ENCODE data around the gene GBGT1.
"Not testable (repeated sequence)": the region's sequence is repeated elsewhere in the genome, so short reads cannot be mapped to it uniquely, and the experiment has no call there.

Gene GBGT1

DNA sequence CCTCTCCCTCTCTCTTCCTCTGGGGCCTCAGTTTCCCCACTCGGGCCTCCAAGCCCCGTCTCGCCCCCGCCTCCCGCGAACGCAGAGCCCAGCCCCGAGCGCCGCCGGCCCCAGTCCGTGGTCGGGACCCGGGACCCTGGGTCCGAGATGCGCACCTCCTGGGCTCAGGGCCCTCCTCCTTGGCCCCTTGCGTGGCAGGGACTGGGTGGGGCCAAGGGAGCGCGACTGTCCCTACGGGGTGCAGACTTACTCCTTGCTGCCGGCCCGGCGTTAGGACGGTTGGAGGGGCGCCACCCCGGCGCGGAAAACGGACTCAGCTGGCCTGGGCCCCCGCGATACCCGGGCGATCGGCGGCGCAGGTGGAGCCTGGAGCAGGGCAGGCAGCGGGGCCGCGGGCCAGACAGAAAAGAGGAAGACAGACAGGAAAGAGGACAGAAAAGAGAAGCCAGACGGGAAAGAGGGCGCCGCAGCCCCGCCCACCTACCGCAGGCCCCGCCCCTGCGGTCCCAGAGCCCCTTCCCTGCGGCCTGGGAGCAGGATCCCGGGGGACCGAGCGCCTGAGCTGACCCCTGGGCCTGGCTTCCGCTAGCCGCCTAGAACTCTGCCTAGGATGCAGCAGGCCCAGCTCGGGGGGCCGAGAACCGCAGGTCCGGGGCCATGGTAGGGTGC lies at the start of gene GBGT1:
Gene GBGT1, minus strand, starts transcription at position 411 of the 669 bp plus-strand sequence. CDS start 1,502 bp downstream, outside the sequence.
- no peak for DNase-seq (ENCODE audit: low read depth in 2 of 2, low spot score in 1 of 2)

DNA sequence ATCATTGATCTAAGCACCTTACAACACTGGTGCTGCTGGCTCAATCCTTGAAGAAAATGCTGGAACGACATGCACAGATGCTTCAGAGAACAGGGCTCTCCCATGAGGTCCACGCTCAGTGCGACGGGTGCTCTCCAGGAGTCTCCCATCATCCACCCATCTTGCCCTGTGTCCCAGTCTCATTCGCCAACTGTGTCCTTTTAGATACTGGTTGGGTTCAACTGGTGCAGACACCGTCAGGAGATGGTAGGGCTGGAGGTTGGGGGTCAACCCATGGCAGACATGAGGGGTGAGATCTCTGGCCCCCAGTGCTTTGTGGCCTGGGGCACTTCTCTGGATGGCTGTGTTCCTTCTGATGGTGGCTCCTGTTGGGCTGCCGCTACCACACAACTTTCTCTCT lies 46.9 kb upstream of the GBGT1 start:
- no peak for DNase-seq (ENCODE audit: low read depth in 2 of 2, low spot score in 1 of 2)

DNA sequence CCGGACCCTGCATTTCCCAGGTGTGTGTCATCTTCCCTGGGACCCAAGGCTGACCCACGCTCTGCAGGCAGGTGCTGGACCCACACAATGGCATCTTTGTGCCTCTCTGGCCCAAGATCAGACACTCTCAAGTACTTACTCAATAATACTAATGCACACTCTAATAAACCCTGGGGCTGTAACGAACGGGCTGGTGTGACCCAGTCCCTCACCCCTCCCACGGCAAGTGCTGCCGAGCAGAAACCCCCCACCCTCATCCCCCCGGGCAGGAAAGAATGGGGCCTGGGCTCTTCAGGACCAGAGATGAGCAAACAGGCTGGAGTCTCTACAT lies 46.5 kb upstream of the GBGT1 start:
- no peak for DNase-seq (ENCODE audit: low read depth in 2 of 2, low spot score in 1 of 2)

DNA sequence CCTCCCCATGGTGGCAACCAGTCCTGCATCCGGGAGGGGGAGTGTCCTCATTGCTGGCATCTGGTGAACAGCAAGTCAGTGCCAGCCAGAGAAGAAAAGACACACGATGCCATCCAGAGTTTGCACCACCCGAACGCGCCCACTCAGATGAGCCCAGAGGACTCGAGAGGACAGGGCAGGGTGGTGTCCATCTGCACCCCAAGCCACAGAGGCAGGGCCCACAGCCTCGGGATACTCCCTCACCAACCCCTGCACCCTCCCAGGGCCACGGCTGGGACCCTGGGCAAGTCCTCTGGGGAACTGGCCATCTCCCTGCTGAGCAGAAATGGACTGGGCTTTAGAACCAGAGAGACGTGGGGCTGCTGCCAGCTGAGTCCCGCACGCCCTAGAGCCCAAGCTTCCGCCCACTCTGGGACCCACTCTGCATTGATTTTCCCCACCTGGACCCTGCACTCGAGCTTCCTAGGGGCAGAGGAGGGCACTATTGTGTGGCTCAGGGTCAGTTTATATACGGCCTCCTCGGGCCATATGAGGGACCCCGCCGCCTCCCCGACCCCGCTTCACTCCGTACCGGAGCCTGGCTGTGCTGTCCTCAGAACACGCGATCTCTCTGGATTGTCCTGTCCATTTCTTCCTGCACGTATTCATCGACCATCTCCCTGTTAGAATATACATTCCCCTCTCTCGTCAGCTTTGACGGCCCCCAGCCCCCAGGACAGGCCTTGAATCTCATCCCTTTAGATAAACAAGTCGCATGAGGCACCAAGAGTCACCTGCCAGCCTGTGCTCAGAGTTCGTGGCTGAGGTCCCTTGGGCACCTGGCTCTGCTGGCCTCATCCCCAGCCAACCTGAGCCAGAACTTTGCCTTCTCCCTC lies 45.9 kb upstream of the GBGT1 start:
- not testable (repeated sequence) for DNase-seq (ENCODE audit: low read depth in 2 of 2, low spot score in 1 of 2)

DNA sequence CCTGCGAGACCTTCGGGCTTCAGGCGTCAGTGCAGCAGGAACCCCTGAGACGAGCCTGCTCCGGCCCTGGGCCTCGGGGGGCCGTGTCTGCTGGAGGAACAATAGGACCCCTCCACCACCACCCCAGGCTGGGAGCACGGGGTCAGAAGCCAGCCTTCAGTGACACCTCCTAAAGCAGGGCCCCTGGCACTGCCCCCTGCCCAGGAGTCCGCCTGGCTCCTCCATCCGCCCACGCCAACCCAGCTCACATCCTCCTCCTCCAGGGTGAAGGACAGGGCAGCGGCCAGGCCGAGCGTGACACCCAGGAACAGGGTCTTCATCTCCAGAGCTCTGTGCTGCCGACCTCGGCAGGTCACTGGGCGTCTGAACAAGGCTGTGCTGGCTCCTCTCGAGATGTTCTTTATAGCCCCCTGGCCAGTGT lies 45.2 kb upstream of the GBGT1 start, which contains the start of gene OBP2B:
Gene OBP2B, minus strand, starts transcription at position 371 of the 421 bp plus-strand sequence. Its CDS starts 51 bp downstream, at position 320.
- DNase-seq (ENCODE audit: low read depth in 2 of 2, low spot score in 1 of 2) = not testable (repeated sequence)

DNA sequence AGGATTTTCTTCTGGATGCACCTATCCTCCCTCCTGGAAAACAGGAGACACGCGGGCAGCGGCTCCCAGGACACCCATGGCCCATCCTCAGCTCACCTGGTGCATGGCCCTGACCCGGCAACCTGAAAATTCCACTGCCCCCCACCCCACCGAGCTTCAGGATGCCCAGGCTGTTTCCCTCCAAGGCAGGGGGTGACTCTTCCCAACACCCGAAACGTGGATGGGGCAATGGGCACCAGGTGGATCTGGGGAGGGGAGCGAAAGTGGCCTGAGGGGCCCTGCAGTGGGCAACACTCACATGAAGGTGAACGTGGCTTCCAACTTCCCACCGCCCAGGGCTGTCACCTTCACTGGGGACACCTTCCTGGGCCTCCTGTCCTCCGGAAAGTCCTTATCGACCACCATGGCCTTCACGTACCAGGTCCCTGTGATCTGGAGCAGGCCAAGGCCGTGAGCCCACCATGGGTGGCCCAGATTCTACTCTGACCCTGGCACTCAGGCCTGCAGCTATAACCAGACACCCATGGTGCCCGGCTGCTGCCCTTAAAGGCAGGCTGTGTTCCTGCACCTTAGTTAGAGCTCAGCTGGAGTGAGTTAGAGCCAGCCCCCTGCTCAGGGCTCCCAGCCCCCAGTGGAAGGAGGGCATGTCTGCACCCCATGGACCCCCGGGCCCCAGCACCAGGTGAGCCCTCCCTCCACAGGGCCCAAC lies 44.6 kb upstream of the GBGT1 start:
- DNase-seq (ENCODE audit: low read depth in 2 of 2, low spot score in 1 of 2) = not testable (repeated sequence)

DNA sequence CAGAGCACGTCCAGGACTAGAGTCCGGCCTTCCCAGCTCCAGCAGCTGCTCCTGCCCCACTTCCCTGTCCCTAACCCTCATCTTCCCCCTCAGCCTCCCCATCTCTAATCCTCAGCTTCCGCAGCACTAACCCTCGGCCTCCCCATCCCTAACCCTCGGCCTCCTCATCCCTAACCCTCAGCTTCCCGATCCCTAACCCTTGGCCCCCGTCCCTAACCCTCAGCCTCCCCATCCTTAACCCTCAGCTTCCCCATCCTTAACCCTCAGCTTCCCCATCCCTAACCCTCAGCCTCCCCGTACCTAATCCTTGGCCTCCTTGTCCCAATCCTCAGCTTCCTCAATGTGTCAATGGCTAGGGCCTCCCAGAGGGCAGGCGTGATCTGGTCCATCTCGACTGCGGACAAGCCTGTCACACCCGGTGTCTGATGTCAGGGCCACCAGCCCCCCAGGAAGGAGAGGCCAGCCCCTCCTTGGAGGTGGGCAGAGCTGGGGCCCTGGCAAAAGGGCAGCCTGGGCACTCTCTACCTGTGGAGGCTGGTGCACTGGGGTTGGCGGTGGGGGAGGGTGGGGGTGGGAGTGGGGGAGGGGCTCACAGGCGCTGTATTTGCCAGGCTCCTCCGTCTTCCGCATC lies 43.9 kb upstream of the GBGT1 start:
- no peak for DNase-seq (ENCODE audit: low read depth in 2 of 2, low spot score in 1 of 2)

DNA sequence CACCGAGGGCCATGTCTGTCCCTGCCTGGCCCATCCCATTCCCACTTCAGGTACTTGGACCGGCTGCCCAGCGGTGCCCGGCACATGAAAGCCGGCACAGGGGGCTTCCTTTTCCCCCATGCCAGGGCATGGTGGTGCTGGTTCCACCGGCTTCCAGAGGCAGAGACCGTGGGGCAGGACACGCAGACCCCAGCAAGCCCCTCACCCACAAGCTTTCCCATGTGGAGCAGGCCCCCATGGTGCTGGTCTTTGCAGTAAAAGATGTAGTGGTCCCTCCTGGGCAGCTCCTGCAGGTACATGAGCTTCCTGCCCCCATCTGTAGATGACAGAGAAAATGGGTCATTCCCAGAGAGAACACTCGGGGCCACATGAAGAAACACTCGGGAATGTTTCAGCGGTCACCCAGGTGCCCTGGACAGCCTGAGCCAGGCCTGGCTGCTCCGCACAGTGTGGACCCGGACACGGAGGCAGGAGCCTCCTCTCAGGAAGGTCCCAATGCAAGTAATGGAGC lies 43.4 kb upstream of the GBGT1 start:
- no peak for DNase-seq (ENCODE audit: low read depth in 2 of 2, low spot score in 1 of 2)

DNA sequence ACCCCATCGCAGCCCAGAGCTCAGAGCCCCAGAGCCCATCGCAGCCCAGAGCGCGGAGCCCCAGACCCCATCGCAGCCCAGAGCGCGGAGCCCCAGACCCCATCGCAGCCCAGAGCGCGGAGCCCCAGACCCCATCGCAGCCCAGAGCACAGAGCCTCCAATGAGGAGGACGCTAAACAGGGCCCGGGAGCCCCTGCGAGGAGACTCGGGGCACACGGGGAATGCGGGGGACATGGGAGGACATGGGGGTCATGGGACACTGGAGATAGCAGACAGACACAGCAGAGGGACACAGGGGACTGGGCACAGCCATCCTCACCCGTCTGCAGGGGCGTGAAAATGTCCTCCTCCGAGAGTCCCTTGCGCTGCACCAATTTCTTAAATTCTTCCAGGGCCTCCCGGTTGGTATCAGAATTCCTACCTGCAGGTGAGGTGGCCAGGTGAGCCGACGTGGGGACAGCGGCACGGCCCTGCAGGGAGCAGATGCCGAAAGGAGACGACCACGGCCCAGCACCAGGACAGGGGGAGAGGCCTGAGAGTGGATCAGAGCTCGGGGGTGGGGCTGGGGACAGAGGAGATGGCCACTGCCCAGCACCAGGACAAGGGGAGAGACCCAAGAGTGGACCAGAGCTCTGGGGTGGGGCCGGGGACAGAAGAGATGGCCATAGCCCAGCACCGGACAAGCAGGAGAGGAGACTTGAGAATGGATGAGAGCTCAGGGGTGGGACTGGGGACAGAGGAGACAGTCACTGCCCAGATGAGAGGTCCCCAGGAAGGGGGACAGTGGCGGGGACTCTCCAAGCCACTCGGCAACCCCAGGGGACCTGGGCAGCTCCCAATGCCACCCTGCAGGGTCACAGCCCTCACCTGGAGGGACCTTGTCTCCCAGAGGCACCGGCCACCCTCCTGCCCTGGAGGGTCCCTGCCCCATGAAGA lies 42.5 kb upstream of the GBGT1 start:
- DNase-seq (ENCODE audit: low read depth in 2 of 2, low spot score in 1 of 2) = no peak

DNA sequence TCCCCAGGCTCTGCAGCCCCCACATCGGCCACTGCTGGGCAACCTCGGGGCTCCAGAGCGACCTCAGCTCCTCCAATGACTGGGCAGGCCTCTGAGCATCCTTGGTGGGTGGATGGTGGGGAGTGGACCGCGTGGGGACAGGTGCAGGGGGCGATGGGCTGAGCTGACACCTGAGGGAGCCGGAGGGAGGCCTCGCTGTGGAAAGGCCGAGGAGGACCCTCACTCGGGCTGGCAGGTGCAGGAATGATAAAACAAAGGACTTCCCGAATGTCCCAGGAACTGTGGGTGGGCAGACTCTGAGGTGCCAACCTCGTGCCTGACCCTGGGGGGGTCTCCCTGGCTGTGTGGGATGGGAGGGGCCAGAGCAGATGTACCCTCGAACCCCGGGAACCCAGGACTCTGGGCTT lies 41.8 kb upstream of the GBGT1 start:
- not testable (repeated sequence) for DNase-seq (ENCODE audit: low read depth in 2 of 2, low spot score in 1 of 2)

DNA sequence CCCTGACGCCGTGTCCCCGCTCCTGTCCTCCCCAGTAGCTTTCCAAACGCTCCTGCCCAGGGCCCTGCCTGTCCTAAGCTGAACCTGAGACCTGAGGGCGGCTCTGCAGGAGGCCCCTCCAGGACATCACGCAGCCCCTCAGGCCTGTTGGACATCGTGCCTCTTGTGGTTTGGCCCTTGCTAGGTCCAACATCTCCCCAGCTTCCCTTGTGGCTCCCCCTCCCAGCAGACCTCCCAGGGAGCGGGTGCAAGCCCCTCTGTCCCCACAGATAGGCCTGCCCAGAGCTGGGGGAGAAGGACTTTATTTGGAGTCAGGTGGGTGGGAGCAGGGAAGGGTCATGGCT lies 41.3 kb upstream of the GBGT1 start:
- DNase-seq (ENCODE audit: low read depth in 2 of 2, low spot score in 1 of 2) = no peak

DNA sequence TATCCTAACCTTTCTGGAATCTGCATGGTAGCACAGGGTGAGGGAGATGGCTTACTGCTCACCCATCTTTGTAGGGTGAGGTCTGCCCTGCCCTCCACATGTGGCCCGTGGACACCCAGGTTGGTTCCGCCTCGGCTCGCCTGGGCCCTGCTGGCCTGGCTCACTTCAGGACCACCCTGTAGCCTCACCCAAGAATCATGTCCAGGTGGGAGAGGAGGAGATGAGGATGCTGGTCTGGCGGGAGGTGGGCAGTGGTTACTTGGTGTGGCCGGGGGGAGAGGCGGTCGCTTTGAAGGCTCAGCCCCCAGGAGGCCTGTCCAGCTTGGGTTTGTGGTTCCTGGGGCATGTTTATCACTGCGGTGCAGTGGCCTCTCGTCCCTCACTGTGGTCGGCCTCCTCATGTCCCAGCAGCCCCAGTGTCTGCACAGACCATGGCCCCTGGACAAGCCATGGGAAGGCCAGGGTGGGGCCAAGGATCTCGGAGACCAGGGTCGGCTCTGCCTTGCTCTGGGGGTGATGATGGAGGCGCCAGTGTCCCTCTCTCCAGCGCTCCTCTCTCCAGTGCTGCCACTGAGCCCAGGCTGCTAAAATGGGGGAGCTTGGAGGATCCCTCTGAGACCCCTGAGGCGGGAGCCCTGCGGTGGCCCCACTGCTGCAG lies 40.8 kb upstream of the GBGT1 start:
- DNase-seq (ENCODE audit: low read depth in 2 of 2, low spot score in 1 of 2) = no peak

DNA sequence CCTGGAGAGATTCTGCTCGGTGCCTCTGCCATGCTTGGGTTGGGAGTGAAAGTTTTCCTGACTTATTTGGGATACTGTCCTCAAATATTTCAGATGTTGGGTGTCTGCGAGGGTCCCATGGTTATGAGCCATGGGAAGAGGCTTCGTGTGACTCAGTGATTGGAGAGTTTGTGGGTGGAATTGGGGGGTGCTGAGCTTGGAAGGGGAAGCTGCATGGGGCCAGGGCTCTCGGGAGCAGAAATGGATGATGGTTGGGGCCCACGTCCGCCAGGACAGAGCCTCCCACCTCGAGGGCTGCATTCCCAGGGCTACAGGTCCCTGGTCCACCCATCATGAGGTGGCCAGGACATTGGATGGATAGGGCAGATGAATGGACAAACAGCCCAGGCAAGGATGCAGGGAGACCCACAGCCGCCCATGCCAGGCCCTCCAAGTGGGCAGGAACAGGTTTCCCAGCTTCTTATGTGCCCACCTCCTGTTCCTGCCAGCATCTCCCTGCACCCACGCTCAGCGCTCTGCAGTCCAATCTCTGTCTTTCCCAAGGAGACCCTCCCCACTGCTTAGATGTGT lies 39.9 kb upstream of the GBGT1 start:
- DNase-seq (ENCODE audit: low read depth in 2 of 2, low spot score in 1 of 2) = no peak

DNA sequence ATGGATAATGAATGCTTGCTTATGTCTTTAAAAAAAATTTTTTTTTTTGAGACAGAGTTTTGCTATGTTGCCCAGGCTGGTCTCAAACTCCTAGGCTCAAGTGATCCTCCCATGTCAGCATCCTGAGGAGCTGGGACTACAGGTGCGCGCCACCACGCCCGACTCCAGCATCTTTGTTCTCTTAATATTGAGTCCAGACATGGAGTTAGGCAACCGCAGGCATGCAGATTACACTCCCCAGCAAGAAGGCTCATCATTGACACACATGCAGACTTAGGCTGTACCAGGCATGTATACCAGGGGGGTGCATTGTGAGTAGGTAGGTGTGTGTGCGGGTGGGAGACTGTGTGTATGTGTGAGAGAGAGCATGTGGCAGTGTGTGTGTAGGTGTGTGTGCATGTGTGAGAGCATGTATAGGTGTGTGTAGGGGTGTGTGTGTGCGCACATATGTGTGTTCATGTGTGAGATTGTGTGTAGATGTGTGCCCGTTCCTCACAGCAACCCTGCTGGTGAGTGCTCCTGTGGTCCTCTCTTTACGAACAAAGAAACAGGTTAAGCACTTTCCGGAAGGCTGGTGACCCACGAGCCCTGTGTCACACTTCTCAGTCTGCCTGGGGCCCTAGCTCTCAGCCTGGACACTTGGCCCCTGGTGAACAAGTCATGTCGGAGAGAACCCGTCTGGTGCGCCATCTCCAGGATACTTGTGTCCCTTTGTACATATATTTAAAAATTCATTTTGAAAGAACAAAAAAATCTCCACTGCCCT lies 39.2 kb upstream of the GBGT1 start:
- DNase-seq (ENCODE audit: low read depth in 2 of 2, low spot score in 1 of 2) = no peak

DNA sequence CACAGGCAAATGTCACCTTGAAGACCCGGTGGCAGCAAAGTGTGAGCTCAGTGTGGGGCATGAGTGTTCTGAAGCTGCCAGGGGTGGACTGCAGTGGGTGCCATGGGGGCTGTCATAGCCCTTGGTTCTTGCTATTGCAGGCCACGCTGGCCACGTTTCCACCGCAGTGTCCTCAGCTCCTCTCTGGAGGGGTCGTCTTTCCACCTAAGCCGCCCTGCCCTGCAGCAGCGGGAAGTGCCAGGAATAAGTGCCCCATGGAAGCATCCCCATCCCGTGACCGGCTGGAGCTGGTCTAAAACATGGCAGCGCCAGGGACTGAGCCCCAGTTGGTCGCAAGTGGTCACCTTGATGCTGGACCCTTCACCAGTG lies 38.4 kb upstream of the GBGT1 start:
- DNase-seq (ENCODE audit: low read depth in 2 of 2, low spot score in 1 of 2) = no peak

DNA sequence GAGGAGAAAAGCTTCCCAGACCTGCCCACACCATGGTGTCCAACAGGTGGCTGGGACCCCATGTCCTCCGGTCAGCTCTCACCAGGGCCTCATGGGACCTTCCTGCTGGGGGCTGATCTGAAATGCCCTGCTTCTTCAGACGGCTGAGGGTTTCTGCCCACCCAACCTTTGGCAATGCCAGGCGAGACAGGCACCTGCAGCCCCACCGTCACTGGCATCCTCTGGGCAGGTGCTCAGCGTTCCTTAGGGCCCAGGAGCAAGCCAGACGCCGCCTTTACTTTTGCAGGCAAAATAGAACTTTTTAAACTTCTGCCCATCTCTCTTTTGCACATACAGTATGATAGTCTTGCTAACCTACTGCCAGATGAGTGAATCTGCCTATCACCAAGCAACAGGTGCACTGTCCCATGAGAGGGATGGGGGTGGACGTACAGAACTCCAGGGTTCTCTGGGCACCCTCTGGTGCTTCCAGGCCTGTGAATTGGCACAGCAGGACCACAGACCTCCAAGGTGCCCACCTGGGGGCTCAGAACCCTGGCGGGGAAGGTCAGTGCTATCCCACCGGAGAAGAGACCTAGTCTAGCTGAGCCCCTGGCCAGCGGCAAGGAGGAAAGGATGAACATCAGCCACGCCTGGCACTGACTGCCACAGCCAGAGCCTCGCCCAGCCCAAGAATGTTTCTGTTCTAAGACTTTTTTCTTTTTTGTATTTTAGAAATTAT lies 37.9 kb upstream of the GBGT1 start:
- no peak for DNase-seq (ENCODE audit: low read depth in 2 of 2, low spot score in 1 of 2)

DNA sequence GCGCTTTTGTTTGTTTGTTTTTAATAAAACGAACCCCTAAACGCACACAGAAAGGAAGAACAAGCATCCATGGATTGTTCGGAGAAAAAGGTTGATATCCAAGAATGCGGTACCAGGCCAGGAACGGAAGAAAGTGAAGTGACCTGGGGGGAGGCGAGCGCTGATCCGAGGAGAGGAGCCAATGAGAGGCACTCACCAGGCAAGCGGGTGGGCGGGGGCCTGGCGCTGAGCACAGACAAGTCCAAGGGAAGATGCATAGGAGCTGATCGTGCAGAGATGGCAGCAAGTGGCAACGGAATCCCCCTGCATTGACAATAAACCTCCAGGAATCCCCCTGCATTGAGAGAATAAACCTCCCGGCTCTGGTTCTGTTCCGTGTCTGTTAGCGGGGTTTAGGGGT lies 36.9 kb upstream of the GBGT1 start:
- DNase-seq (ENCODE audit: low read depth in 2 of 2, low spot score in 1 of 2) = no peak
